Superior temporal gyrus (tissue), 1 donor: ENCODE results near the gene HMCN2.
"Not testable (repeated sequence)": the region's sequence is repeated elsewhere in the genome, so short reads cannot be mapped to it uniquely, and the experiment has no call there.

Experiments used
- DNase-seq: peaks from one replicate; pipeline ENCODE4 v3.0.0-alpha.2; 2016; ENCODE audit errors: extremely low spot score

Gene HMCN2

GRCh38 chr9:130328349-130328801 lies 62.8 kb downstream of the HMCN2 start:
- DNase-seq, result no peak

- DNase-seq, result no peak
Measured at GRCh38 chr9:130329061-130329460, 63.5 kb downstream of the HMCN2 start.

GRCh38 chr9:130330202-130330862 lies 64.8 kb downstream of the HMCN2 start:
- DNase-seq, result no peak

- DNase-seq, result no peak
Measured at GRCh38 chr9:130331061-130331460, 65.5 kb downstream of the HMCN2 start.

GRCh38 chr9:130331573-130331972 lies 66.0 kb downstream of the HMCN2 start:
- no peak for DNase-seq

- no peak for DNase-seq
Measured at GRCh38 chr9:130332384-130332926, 66.9 kb downstream of the HMCN2 start.

- no peak for DNase-seq
Measured at GRCh38 chr9:130333041-130333711, 67.6 kb downstream of the HMCN2 start.

- DNase-seq, result no peak
Measured at GRCh38 chr9:130333712-130334062, 68.1 kb downstream of the HMCN2 start.

- no peak for DNase-seq
Measured at GRCh38 chr9:130334915-130335314, 69.4 kb downstream of the HMCN2 start.

GRCh38 chr9:130336027-130336610 lies 70.6 kb downstream of the HMCN2 start:
- no peak for DNase-seq

GRCh38 chr9:130336885-130337284 lies 71.3 kb downstream of the HMCN2 start:
- no peak for DNase-seq

GRCh38 chr9:130337318-130337717 lies 71.8 kb downstream of the HMCN2 start:
- DNase-seq, result no peak

GRCh38 chr9:130337784-130338380 lies 72.3 kb downstream of the HMCN2 start:
- no peak for DNase-seq

- not testable (repeated sequence) for DNase-seq
Measured at GRCh38 chr9:130338891-130339290, 73.3 kb downstream of the HMCN2 start.

GRCh38 chr9:130339306-130339705 lies 73.7 kb downstream of the HMCN2 start:
- no peak for DNase-seq

GRCh38 chr9:130340011-130340410 lies 74.5 kb downstream of the HMCN2 start:
- DNase-seq, result no peak

- DNase-seq, result not testable (repeated sequence)
Measured at GRCh38 chr9:130340557-130340956, 75.0 kb downstream of the HMCN2 start.

GRCh38 chr9:130341128-130341527 lies 75.6 kb downstream of the HMCN2 start:
- DNase-seq, result no peak

- no peak for DNase-seq
Measured at GRCh38 chr9:130341839-130342713, 76.5 kb downstream of the HMCN2 start.

GRCh38 chr9:130342714-130343085 lies 77.1 kb downstream of the HMCN2 start:
- DNase-seq, result no peak

- no peak for DNase-seq
Measured at GRCh38 chr9:130343445-130343918, 77.9 kb downstream of the HMCN2 start.
